Vagina (tissue), 2 donors: ENCODE data around the gene EML1. TPM values are rescaled to one million over a fixed set of nuclear protein-coding genes. Genes with fewer than 3 reads are reported as not detected.

Experiments used
- DNase-seq, 2 donors: peaks; one replicate each; pipeline ENCODE4 v3.0.0-alpha.2; 2017; ENCODE audit errors: extremely low spot score in 2 of 2
- H3K27ac ChIP-seq: fragments of 200-600 bp; sonication (generic); one replicate; pipeline ENCODE4 v1.5.1; 2019
- H3K27me3 ChIP-seq: fragments of 200-600 bp; sonication (generic); one replicate; pipeline ENCODE4 v1.5.1; 2019
- H3K36me3 ChIP-seq, 2 donors: fragments of 200-600 bp; sonication (generic); one replicate each; pipeline ENCODE4 v1.5.1; 2017 to 2019
- H3K4me1 ChIP-seq: fragments of 200-600 bp; sonication (generic); one replicate; pipeline ENCODE4 v1.5.1; 2019
- H3K4me3 ChIP-seq, 2 donors: fragments of 200-600 bp; sonication (generic); 1 replicate in 1 of 2; 2 replicates in 1 of 2; pipeline ENCODE4 v1.5.1; 2016 to 2019
- H3K9me3 ChIP-seq: fragments of 200-600 bp; sonication (generic); one replicate; pipeline ENCODE4 v1.5.1; 2019
- CTCF ChIP-seq, 3 experiments: fragments of 450-650 bp in 2 of 3; fragments of 200-600 bp in 1 of 3; sonication (generic) in 1 of 3; IDR thresholded peaks; one replicate each; pipeline ENCODE4 v1.5.1; 2017 to 2019; ENCODE audit warnings: antibody characterized with exemption in 3 of 3, mild to moderate bottlenecking in 2 of 3, moderate library complexity in 2 of 3
- POLR2A ChIP-seq, 2 donors: fragments of 450-650 bp; IDR thresholded peaks; one replicate each; pipeline ENCODE4 v1.6.1; 2017; ENCODE audit warnings: antibody characterized with exemption in 2 of 2, mild to moderate bottlenecking in 2 of 2, moderate library complexity in 2 of 2
- POLR2AphosphoS5 ChIP-seq, 2 donors: sonication (generic); formaldehyde crosslinking; IDR thresholded peaks; one replicate each; pipeline ENCODE4 v1.9.0; 2017; ENCODE audit warnings: antibody characterized with exemption in 2 of 2, mild to moderate bottlenecking in 2 of 2, low read depth in 1 of 2; ENCODE audit not compliant: insufficient read depth in 1 of 2
- intact Hi-C: fragments of 100-400 bp; cut with DNase I; formaldehyde crosslinking; loops from one replicate; pipeline ENCODE4 v1.15.1; 2023
- total RNA-seq: library from RNA; depleted of rRNA; stranded (reverse); fragments of >200 nt; gene quantifications from one replicate; pipeline ENCODE4 v1.2.3, GENCODE V29; 2016

EML1 gene
- total RNA-seq, 1 donor from 2014 or later: 32.7 TPM

DNA sequence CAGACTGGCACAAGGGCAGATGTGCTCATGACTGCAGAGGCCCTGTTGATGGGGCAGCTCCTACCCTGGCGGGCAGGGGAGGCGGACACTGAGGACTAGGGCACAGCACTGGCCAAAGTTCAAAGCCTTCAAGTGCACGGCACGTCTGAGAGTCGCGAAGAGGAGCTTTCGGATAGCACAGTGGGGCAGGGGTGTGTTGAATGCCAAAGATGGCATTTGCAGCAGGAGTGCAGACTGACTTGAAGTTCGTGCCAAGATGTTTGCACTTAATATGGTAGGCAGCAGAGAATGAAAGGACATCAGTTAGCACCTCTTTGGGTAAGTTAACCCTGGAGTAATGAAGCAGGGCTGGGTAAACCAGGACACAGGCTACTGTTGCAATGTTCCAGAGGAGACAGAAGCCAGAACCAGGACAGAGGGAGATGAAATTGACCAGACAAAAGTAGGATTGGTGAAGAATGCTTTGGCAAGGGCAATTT, 6.7 kb upstream of the EML1 start:
- intact Hi-C loops: no loop called here
- no peak for DNase-seq
- Histone ChIP-seq H3K27me3 (no peaks in the 10 kb centered on the region), H3K27ac (no peak overlapping the region), H3K4me3 (no peak overlapping the region), H3K36me3 (no peaks in the 10 kb centered on the region), H3K9me3 (no peaks in the 10 kb centered on the region), H3K4me1 (peaks cover 7% of the 10 kb centered on the region)
- no peak for TF ChIP-seq CTCF (IDR thresholded peaks at IDR 0.05)
- no peak for TF ChIP-seq POLR2AphosphoS5 (IDR thresholded peaks at IDR 0.05; ENCODE audit: insufficient read depth in 1 of 2, low read depth in 1 of 2)
- TF ChIP-seq POLR2A (IDR thresholded peaks at IDR 0.05): no peak

GRCh38 chr14:99788713-99789112, 4.5 kb upstream of the EML1 start:
- no peaks in the 10 kb centered on the region for H3K9me3 ChIP-seq
- H3K27ac ChIP-seq: no peak overlapping the region
- intact Hi-C loops: no loop called here
- no peaks in the 10 kb centered on the region for H3K36me3 ChIP-seq
- H3K27me3 ChIP-seq: no peaks in the 10 kb centered on the region
- peaks cover 17% of the 10 kb centered on the region for H3K4me1 ChIP-seq
- no peak overlapping the region for H3K4me3 ChIP-seq
- TF ChIP-seq POLR2A (IDR thresholded peaks at IDR 0.05): no peak
- TF ChIP-seq CTCF (IDR thresholded peaks at IDR 0.05): no peak
- TF ChIP-seq POLR2AphosphoS5 (IDR thresholded peaks at IDR 0.05; ENCODE audit: insufficient read depth in 1 of 2, low read depth in 1 of 2): no peak
- no peak for DNase-seq

- Histone ChIP-seq H3K4me3 (no peak overlapping the region), H3K27me3 (no peaks in the 10 kb centered on the region), H3K4me1 (peaks cover 26% of the 10 kb centered on the region), H3K9me3 (no peaks in the 10 kb centered on the region), H3K36me3 (no peaks in the 10 kb centered on the region), H3K27ac (no peak overlapping the region)
- no peak for TF ChIP-seq POLR2A (IDR thresholded peaks at IDR 0.05)
- no peak for TF ChIP-seq POLR2AphosphoS5 (IDR thresholded peaks at IDR 0.05; ENCODE audit: insufficient read depth in 1 of 2, low read depth in 1 of 2)
- TF ChIP-seq CTCF (IDR thresholded peaks at IDR 0.05): no peak
- DNase-seq: no peak
- intact Hi-C loops: no loop called here
These were observed 3.6 kb upstream of the EML1 start for GRCh38 chr14:99789581-99789980.

DNA sequence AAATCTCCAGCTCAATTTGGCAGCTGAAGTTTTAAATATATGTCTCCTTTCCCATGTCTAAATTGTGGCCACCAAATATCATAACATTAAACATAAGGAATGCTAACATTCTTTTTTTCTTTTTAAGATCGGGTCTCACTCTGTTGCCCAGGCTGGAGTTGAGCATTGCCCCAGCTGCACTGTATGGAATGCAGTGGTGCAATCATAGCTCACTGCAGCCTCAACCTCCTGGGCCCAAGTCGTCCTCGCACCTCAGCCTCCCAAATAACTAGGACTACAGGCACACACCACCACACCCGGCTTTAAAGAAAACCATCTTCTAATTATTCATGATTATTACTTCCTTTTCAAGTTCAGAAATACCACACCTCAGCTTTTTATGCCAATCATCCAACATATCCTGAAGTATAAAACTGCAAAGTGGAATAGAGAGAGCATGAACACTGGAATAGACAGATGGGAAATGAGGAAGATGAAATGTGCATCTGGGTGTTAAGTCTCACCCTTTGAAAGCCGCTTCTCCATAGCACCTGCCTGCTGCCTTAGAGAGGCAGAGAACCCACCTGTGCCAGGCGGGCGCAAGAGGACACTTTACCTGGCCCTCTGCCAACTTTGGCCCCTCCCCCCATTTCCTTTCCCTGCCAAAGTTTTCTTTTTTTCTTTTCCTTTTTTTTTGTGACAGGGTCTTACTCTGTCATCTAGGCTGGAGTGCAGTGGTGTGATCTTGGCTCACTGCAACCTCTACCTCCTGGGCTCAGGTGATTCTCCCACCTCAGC, 2.8 kb upstream of the EML1 start:
- H3K27ac ChIP-seq: no peak overlapping the region
- intact Hi-C loops: loop anchor here (5.0 kb wide), 1 partner anchor 43 kb away; no protein-coding TSS in a partner anchor
- no peak overlapping the region for H3K4me3 ChIP-seq
- peaks cover 28% of the 10 kb centered on the region for H3K4me1 ChIP-seq
- no peaks in the 10 kb centered on the region for H3K36me3 ChIP-seq
- no peak for DNase-seq
- no peaks in the 10 kb centered on the region for H3K9me3 ChIP-seq
- H3K27me3 ChIP-seq: no peaks in the 10 kb centered on the region
- TF ChIP-seq POLR2AphosphoS5 (IDR thresholded peaks at IDR 0.05; ENCODE audit: insufficient read depth in 1 of 2, low read depth in 1 of 2): no peak
- no peak for TF ChIP-seq POLR2A (IDR thresholded peaks at IDR 0.05)
- no peak for TF ChIP-seq CTCF (IDR thresholded peaks at IDR 0.05)

- Histone ChIP-seq H3K9me3 (no peaks in the 10 kb centered on the region), H3K4me3 (no peak overlapping the region), H3K27ac (no peak overlapping the region), H3K27me3 (no peaks in the 10 kb centered on the region), H3K36me3 (no peaks in the 10 kb centered on the region), H3K4me1 (peaks cover 28% of the 10 kb centered on the region)
- TF ChIP-seq CTCF (IDR thresholded peaks at IDR 0.05) (no peak), POLR2AphosphoS5 (IDR thresholded peaks at IDR 0.05; ENCODE audit: insufficient read depth in 1 of 2, low read depth in 1 of 2) (no peak), POLR2A (IDR thresholded peaks at IDR 0.05) (no peak)
- no peak for DNase-seq
- intact Hi-C loops: loop anchor here (5.0 kb wide), 1 partner anchor 44 kb away; no protein-coding TSS in a partner anchor
These were observed 2.2 kb upstream of the EML1 start for GRCh38 chr14:99790978-99791376.
